HG03280 (cell line): ENCODE results near the gene GPX4.

ENCODE experiments used
- ATAC-seq: cut with Tn5 transposase; IDR thresholded peaks from one replicate; pipeline ENCODE4 v1.9.1; 2021; ENCODE audit warnings: mild to moderate bottlenecking, moderate library complexity; ENCODE audit not compliant: unreplicated experiment

Gene GPX4

GRCh38 chr19:1147934-1148549 is 44.2 kb downstream of the GPX4 start:
- ATAC-seq, result no peak

- ATAC-seq, result no peak
Measured at GRCh38 chr19:1149259-1150045, 45.7 kb downstream of the GPX4 start.

GRCh38 chr19:1150333-1151036 is 46.7 kb downstream of the GPX4 start:
- ATAC-seq, result no peak

GRCh38 chr19:1151037-1151724 is 47.4 kb downstream of the GPX4 start:
- no peak for ATAC-seq

GRCh38 chr19:1151917-1152587 is 48.3 kb downstream of the GPX4 start:
- no peak for ATAC-seq

GRCh38 chr19:1153891-1154730 is 50.3 kb downstream of the GPX4 start:
- ATAC-seq, result no peak

- ATAC-seq, result no peak
Measured at GRCh38 chr19:1154731-1155351, 51.0 kb downstream of the GPX4 start.

- ATAC-seq, result no peak
Measured at GRCh38 chr19:1155352-1156304, 51.8 kb downstream of the GPX4 start.
